DND-41 (cell line): Measurements from ENCODE around the gene FOCAD.

Source experiments
- CTCF ChIP-seq: IDR thresholded peaks from 2 replicates; pipeline ENCODE4 v1.5.1; 2012; ENCODE audit warnings: borderline replicate concordance, low read length, moderate library complexity, mild to moderate bottlenecking; ENCODE audit not compliant: poor library complexity, severe bottlenecking; ENCODE audit errors: extremely low read depth
- EZH2 ChIP-seq: IDR thresholded peaks from 3 replicates; pipeline ENCODE4 v1.6.1; 2012; ENCODE audit warnings: borderline replicate concordance, low read depth, mild to moderate bottlenecking, moderate library complexity, low read length, inconsistent platforms; ENCODE audit not compliant: severe bottlenecking

- TF ChIP-seq CTCF, result no peak
- TF ChIP-seq EZH2, result no peak
Observed at GRCh38 chr9:20865347-20865746, 181.3 kb downstream of the FOCAD start.
